K562 (cell line): Measurements from ENCODE around the gene ATP8A1.

Experiments used
- CTCF ChIP-seq, 3 experiments: IDR thresholded peaks in 2 of 3; conservative IDR thresholded peaks in 1 of 3; 2 replicates each; pipeline ENCODE4 v1.5.1; 2011 to 2012; ENCODE audit warnings: low read length in 3 of 3, mild to moderate bottlenecking in 3 of 3, control low read depth in 2 of 3, improper control_type of control experiment in 1 of 3, inconsistent platforms in 1 of 3, low read depth in 1 of 3, mixed read lengths in 1 of 3, moderate library complexity in 1 of 3; ENCODE audit not compliant: insufficient read depth in 2 of 3
- EP300 ChIP-seq: IDR thresholded peaks from 2 replicates; pipeline ENCODE4 v1.6.1; 2012; ENCODE audit warnings: low read length, improper control_type of control experiment
- FIP1L1 ChIP-seq: fragments of 200-400 bp; formaldehyde crosslinking; IDR thresholded peaks from 2 replicates; pipeline ENCODE4 v1.6.1; 2018; ENCODE audit warnings: mild to moderate bottlenecking, low read depth, low read length; ENCODE audit not compliant: poor library complexity, severe bottlenecking
- POLR2AphosphoS5 ChIP-seq: IDR thresholded peaks from 2 replicates; pipeline ENCODE4 v1.6.1; 2011; ENCODE audit warnings: mild to moderate bottlenecking, low read depth, low read length, moderate library complexity; ENCODE audit not compliant: control insufficient read depth, insufficient read depth
- SMC3 ChIP-seq: conservative IDR thresholded peaks from 2 replicates; pipeline ENCODE4 v1.6.1; 2011; ENCODE audit warnings: low read depth, low read length, improper control_type of control experiment; ENCODE audit not compliant: insufficient read depth
- SREBF2 ChIP-seq: sonication (generic); formaldehyde crosslinking; IDR thresholded peaks from 2 replicates; pipeline ENCODE4 v1.4.0; 2020; ENCODE audit warnings: mild to moderate bottlenecking, missing genetic modification reagents
- TFAM ChIP-seq: fragments of 250-450 bp; sonication (Bioruptor Pico); conservative IDR thresholded peaks from 2 replicates; pipeline ENCODE4 v1.5.0; 2021; ENCODE audit warnings: mild to moderate bottlenecking, moderate library complexity
- TFAP4 ChIP-seq: sonication (generic); formaldehyde crosslinking; IDR thresholded peaks from 2 replicates; pipeline ENCODE4 v1.8.0; 2022; ENCODE audit warnings: missing genetic modification reagents, mild to moderate bottlenecking, moderate library complexity, borderline replicate concordance
- ZNF263 ChIP-seq: sonication (generic); formaldehyde crosslinking; IDR thresholded peaks from 2 replicates; pipeline ENCODE4 v1.8.0; 2022; ENCODE audit warnings: mild to moderate bottlenecking, missing genetic modification reagents, borderline replicate concordance

GRCh38 chr4:42395595-42395994, 261.3 kb downstream of the ATP8A1 start:
- TF ChIP-seq SREBF2 (no peak), EP300 (no peak), CTCF (IDR thresholded peaks at IDR 0.05 in 2 of 3, conservative IDR thresholded peaks at IDR 0.05 in 1 of 3; ENCODE audit: insufficient read depth in 2 of 3, low read depth in 1 of 3, low read length in 3 of 3) (no peak), ZNF263 (no peak), FIP1L1 (no peak), SMC3 (no peak), TFAP4 (CRISPR knock-in tag) (no peak), POLR2AphosphoS5 (no peak), TFAM (CRISPR knock-in tag) (no peak)
